HepG2 (cell line): ENCODE data around the gene B3GNT5. TPM values are rescaled to one million over a fixed set of nuclear protein-coding genes. Genes with fewer than 3 reads are reported as not detected.

Experiments used
- ELF3 ChIP-seq: IDR thresholded peaks from 2 replicates; pipeline ENCODE4 v1.6.1; 2016; ENCODE audit warnings: missing genetic modification reagents, missing compliant biosample characterization
- FOSL2 ChIP-seq: sonication (generic); formaldehyde crosslinking; IDR thresholded peaks from 2 replicates; pipeline ENCODE4 v1.4.0; 2020; ENCODE audit warnings: missing genetic modification reagents
- polyA plus RNA-seq, 8 experiments: library from polyadenylated mRNA; depleted of rRNA in 3 of 8; stranded (reverse) in 7 of 8; unstranded in 1 of 8; fragments of >200 nt; fragmentation: Illumina TruSeq in 4 of 8; extraction: Trizol in 4 of 8; gene quantifications; 2 replicates each; pipeline versions ENCODE4 v1.2.1 to v1.2.3, GENCODE V29; 2011 to 2016; ENCODE audit warnings: low read depth in 4 of 8, missing spikeins in 1 of 8, mixed read lengths in 1 of 8; ENCODE audit not compliant: insufficient read depth in 1 of 8
- total RNA-seq, 5 experiments: library from RNA; depleted of rRNA; stranded (reverse); fragments of >200 nt; fragmentation: Illumina TruSeq; extraction: Trizol; gene quantifications; 2 replicates each; pipeline ENCODE4 v1.2.3, GENCODE V29; 2016; ENCODE audit warnings: low read depth in 1 of 5
- TF ChIP-seq, protein P1 (sequence below): sonication (generic); formaldehyde crosslinking; IDR thresholded peaks from 2 replicates; pipeline ENCODE4 v1.5.0; 2020; ENCODE audit warnings: mild to moderate bottlenecking, missing genetic modification reagents, borderline replicate concordance
- TF ChIP-seq, protein P2 (sequence below): sonication (generic); formaldehyde crosslinking; IDR thresholded peaks from 2 replicates; pipeline ENCODE4 v1.4.0; 2020; ENCODE audit warnings: missing genetic modification reagents

B3GNT5 gene
- total and polyA plus RNA-seq, 2 of the 13 experiments (the other 11 are each of a cell fraction or from before 2014, with no cell fraction given), result not detected

DNA sequence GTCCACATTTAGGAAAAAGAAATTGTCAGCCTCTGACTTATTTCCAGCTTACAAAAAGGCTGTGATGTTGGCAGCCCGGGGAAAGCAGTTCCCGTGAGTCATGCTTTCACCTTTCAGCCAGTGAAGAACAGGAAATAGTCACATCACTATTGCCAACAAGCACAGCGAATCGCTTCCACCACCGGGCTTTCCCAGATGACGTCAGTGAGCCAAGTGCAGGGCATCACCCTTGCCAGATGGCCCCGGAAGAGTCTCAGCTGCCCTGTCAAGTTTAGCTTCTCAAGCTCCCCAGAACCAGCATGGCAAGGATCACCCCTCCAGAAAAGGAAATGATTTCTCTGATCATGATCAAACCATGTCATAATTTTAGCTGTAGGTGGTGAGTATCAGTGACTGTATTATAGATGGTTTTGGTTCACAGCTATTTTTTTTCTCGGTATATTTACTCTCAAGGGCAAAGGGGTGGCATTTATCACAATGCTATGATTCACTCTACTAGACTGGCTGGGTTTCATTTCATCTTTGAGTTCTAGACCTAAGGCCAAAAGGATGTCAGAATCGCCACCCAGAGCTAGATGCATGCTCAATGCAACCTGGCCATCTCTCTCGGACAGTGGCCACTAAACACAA, 32.9 kb downstream of the B3GNT5 start (continued):
- TF ChIP-seq FOSL2 (CRISPR knock-in tag) (peak; percentile 43; the same call in 1 of the 2 replicates), ELF3 (CRISPR knock-in tag) (no peak)
- TF ChIP-seq, protein P1, sequence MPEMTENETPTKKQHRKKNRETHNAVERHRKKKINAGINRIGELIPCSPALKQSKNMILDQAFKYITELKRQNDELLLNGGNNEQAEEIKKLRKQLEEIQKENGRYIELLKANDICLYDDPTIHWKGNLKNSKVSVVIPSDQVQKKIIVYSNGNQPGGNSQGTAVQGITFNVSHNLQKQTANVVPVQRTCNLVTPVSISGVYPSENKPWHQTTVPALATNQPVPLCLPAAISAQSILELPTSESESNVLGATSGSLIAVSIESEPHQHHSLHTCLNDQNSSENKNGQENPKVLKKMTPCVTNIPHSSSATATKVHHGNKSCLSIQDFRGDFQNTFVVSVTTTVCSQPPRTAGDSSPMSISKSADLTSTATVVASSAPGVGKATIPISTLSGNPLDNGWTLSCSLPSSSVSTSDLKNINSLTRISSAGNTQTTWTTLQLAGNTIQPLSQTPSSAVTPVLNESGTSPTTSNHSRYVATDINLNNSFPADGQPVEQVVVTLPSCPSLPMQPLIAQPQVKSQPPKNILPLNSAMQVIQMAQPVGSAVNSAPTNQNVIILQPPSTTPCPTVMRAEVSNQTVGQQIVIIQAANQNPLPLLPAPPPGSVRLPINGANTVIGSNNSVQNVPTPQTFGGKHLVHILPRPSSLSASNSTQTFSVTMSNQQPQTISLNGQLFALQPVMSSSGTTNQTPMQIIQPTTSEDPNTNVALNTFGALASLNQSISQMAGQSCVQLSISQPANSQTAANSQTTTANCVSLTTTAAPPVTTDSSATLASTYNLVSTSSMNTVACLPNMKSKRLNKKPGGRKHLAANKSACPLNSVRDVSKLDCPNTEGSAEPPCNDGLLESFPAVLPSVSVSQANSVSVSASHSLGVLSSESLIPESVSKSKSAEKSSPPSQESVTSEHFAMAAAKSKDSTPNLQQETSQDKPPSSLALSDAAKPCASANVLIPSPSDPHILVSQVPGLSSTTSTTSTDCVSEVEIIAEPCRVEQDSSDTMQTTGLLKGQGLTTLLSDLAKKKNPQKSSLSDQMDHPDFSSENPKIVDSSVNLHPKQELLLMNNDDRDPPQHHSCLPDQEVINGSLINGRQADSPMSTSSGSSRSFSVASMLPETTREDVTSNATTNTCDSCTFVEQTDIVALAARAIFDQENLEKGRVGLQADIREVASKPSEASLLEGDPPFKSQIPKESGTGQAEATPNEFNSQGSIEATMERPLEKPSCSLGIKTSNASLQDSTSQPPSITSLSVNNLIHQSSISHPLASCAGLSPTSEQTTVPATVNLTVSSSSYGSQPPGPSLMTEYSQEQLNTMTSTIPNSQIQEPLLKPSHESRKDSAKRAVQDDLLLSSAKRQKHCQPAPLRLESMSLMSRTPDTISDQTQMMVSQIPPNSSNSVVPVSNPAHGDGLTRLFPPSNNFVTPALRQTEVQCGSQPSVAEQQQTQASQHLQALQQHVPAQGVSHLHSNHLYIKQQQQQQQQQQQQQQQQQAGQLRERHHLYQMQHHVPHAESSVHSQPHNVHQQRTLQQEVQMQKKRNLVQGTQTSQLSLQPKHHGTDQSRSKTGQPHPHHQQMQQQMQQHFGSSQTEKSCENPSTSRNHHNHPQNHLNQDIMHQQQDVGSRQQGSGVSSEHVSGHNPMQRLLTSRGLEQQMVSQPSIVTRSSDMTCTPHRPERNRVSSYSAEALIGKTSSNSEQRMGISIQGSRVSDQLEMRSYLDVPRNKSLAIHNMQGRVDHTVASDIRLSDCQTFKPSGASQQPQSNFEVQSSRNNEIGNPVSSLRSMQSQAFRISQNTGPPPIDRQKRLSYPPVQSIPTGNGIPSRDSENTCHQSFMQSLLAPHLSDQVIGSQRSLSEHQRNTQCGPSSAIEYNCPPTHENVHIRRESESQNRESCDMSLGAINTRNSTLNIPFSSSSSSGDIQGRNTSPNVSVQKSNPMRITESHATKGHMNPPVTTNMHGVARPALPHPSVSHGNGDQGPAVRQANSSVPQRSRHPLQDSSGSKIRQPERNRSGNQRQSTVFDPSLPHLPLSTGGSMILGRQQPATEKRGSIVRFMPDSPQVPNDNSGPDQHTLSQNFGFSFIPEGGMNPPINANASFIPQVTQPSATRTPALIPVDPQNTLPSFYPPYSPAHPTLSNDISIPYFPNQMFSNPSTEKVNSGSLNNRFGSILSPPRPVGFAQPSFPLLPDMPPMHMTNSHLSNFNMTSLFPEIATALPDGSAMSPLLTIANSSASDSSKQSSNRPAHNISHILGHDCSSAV (CRISPR knock-in tag), result no peak
- TF ChIP-seq, protein P2, sequence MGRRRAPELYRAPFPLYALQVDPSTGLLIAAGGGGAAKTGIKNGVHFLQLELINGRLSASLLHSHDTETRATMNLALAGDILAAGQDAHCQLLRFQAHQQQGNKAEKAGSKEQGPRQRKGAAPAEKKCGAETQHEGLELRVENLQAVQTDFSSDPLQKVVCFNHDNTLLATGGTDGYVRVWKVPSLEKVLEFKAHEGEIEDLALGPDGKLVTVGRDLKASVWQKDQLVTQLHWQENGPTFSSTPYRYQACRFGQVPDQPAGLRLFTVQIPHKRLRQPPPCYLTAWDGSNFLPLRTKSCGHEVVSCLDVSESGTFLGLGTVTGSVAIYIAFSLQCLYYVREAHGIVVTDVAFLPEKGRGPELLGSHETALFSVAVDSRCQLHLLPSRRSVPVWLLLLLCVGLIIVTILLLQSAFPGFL (CRISPR knock-in tag), result no peak
